HepG2 (cell line): ENCODE measurements around the gene ANKRD35. TPM values are rescaled to one million over a fixed set of nuclear protein-coding genes. Genes with fewer than 3 reads are reported as not detected.

Experiments used
- CHD2 ChIP-seq: IDR thresholded peaks from 2 replicates; pipeline ENCODE4 v1.6.1; 2011; ENCODE audit warnings: low read depth, low read length, improper control_type of control experiment
- CREB3 ChIP-seq: sonication (generic); formaldehyde crosslinking; IDR thresholded peaks from 2 replicates; pipeline ENCODE4 v1.5.0; 2020; ENCODE audit warnings: missing genetic modification reagents
- DR1 ChIP-seq: sonication (generic); formaldehyde crosslinking; IDR thresholded peaks from 2 replicates; pipeline ENCODE4 v1.8.0; 2021; ENCODE audit warnings: mild to moderate bottlenecking, missing genetic modification reagents, inconsistent platforms
- ETV5 ChIP-seq: IDR thresholded peaks from 2 replicates; pipeline ENCODE4 v1.6.1; 2018; ENCODE audit warnings: missing biosample characterization, missing genetic modification reagents, inconsistent platforms, borderline replicate concordance
- GATA4 ChIP-seq: sonication (generic); IDR thresholded peaks from 2 replicates; pipeline ENCODE4 v1.6.1; 2016; ENCODE audit warnings: antibody characterized with exemption, low read depth, borderline replicate concordance
- HNRNPLL ChIP-seq: fragments of 200-400 bp; formaldehyde crosslinking; IDR thresholded peaks from 2 replicates; pipeline ENCODE4 v1.6.1; 2017; ENCODE audit warnings: mild to moderate bottlenecking, low read depth, low read length; ENCODE audit not compliant: poor library complexity, severe bottlenecking
- ISL2 ChIP-seq: sonication (generic); formaldehyde crosslinking; IDR thresholded peaks from 2 replicates; pipeline ENCODE4 v1.5.0; 2020; ENCODE audit warnings: missing genetic modification reagents
- LBX2 ChIP-seq: sonication (generic); formaldehyde crosslinking; IDR thresholded peaks from 2 replicates; pipeline ENCODE4 v1.5.0; 2020; ENCODE audit warnings: missing genetic modification reagents, mild to moderate bottlenecking, borderline replicate concordance
- MBD4 ChIP-seq: IDR thresholded peaks from 2 replicates; pipeline ENCODE4 v1.6.1; 2012; ENCODE audit warnings: low read length, inconsistent platforms, borderline replicate concordance
- NFAT5 ChIP-seq: sonication (generic); formaldehyde crosslinking; IDR thresholded peaks from 2 replicates; pipeline ENCODE4 v1.4.0; 2020; ENCODE audit warnings: missing genetic modification reagents
- PLRG1 ChIP-seq: fragments of 450-650 bp; conservative IDR thresholded peaks from 2 replicates; pipeline ENCODE4 v1.6.1; 2016
- RNF219 ChIP-seq: sonication (generic); formaldehyde crosslinking; IDR thresholded peaks from 2 replicates; pipeline ENCODE4 v1.5.0; 2020; ENCODE audit warnings: mild to moderate bottlenecking, missing genetic modification reagents
- TRIM24 ChIP-seq: sonication (generic); formaldehyde crosslinking; IDR thresholded peaks from 2 replicates; pipeline ENCODE4 v1.8.0; 2022; ENCODE audit warnings: mild to moderate bottlenecking, missing genetic modification reagents
- ZKSCAN5 ChIP-seq: sonication (generic); formaldehyde crosslinking; IDR thresholded peaks from 2 replicates; pipeline ENCODE4 v1.5.1; 2020; ENCODE audit warnings: mild to moderate bottlenecking, missing genetic modification reagents
- ZNF263 ChIP-seq: sonication (generic); formaldehyde crosslinking; IDR thresholded peaks from 2 replicates; pipeline ENCODE4 v1.4.0; 2020; ENCODE audit warnings: missing genetic modification reagents
- ZNF274 ChIP-seq: sonication (generic); formaldehyde crosslinking; IDR thresholded peaks from 2 replicates; pipeline ENCODE4 v1.5.1; 2020; ENCODE audit warnings: mild to moderate bottlenecking, missing genetic modification reagents
- ZNF281 ChIP-seq: sonication (generic); formaldehyde crosslinking; IDR thresholded peaks from 2 replicates; pipeline ENCODE4 v1.4.0; 2020; ENCODE audit warnings: missing genetic modification reagents, borderline replicate concordance
- ZSCAN20 ChIP-seq: sonication (generic); formaldehyde crosslinking; IDR thresholded peaks from 2 replicates; pipeline ENCODE4 v1.4.0; 2020; ENCODE audit warnings: missing genetic modification reagents, mild to moderate bottlenecking, borderline replicate concordance
- polyA plus RNA-seq, 8 experiments: library from polyadenylated mRNA; depleted of rRNA in 3 of 8; stranded (reverse) in 7 of 8; unstranded in 1 of 8; fragments of >200 nt; fragmentation: Illumina TruSeq in 4 of 8; extraction: Trizol in 4 of 8; gene quantifications; 2 replicates each; pipeline versions ENCODE4 v1.2.1 to v1.2.3, GENCODE V29; 2011 to 2016; ENCODE audit warnings: low read depth in 4 of 8, missing spikeins in 1 of 8, mixed read lengths in 1 of 8; ENCODE audit not compliant: insufficient read depth in 1 of 8
- total RNA-seq, 5 experiments: library from RNA; depleted of rRNA; stranded (reverse); fragments of >200 nt; fragmentation: Illumina TruSeq; extraction: Trizol; gene quantifications; 2 replicates each; pipeline ENCODE4 v1.2.3, GENCODE V29; 2016; ENCODE audit warnings: low read depth in 1 of 5

ANKRD35 gene
- total and polyA plus RNA-seq, 2 of the 13 experiments (the other 11 are each of a cell fraction or from before 2014, with no cell fraction given), result 0.02 TPM; not detected in 1

- TF ChIP-seq CREB3 (no peak), ETV5 (CRISPR knock-in tag) (no peak), RNF219 (CRISPR knock-in tag) (no peak), CHD2 (peak; percentile 92), ZNF263 (0 out of 2 replicates have a peak, but pooled peaks have one; percentile 3), GATA4 (no peak), HNRNPLL (peak; percentile 73), ZNF281 (CRISPR knock-in tag) (no peak), MBD4 (no peak), TRIM24 (CRISPR knock-in tag) (no peak), LBX2 (no peak), PLRG1 (no peak), ZKSCAN5 (CRISPR knock-in tag) (no peak), ISL2 (CRISPR knock-in tag) (no peak), ZNF274 (no peak), NFAT5 (CRISPR knock-in tag) (no peak), ZSCAN20 (no peak), DR1 (no peak)
These were observed 32.7 kb upstream of the ANKRD35 start, which contains the start of gene PEX11B (continued) for GRCh38 chr1:145918144-145918991.
